ENCODE data around the gene HTRA2. TPM values are rescaled to one million over a fixed set of nuclear protein-coding genes. Genes with fewer than 3 reads are reported as not detected.

The HTRA2 gene
- total and polyA plus RNA-seq, 3 experiments from 2014 or later: 26.0 to 82.1 (median 81.0) TPM

Other genes with a start within 250 kb of the HTRA2 start
- gene SLC4A5, start 186.5 kb upstream of the HTRA2 start, total RNA-seq: 1 to 10 TPM; 1.8 to 1.9 TPM
- gene SLC4A5, start 186.5 kb upstream of the HTRA2 start, polyA plus RNA-seq: 0.13 TPM
- 100 to 1,000 TPM; 113 to 114 TPM for gene DCTN1, start 149.6 kb upstream of the HTRA2 start, total RNA-seq
- 90.2 TPM for gene DCTN1, start 149.6 kb upstream of the HTRA2 start, polyA plus RNA-seq
- gene C2orf81, start 108.3 kb upstream of the HTRA2 start, total RNA-seq: 1 to 10 TPM; 2.7 to 3.2 TPM
- 2.6 TPM for gene C2orf81, start 108.3 kb upstream of the HTRA2 start, polyA plus RNA-seq
- 10 to 100 TPM; 75.5 to 86.6 TPM for gene WDR54, start 108.2 kb upstream of the HTRA2 start, total RNA-seq
- gene WDR54, start 108.2 kb upstream of the HTRA2 start, polyA plus RNA-seq: 55.5 TPM
- gene RTKN, start 88.0 kb upstream of the HTRA2 start, total RNA-seq: 1 to 10 TPM; 1.1 to 1.4 TPM
- gene RTKN, start 88.0 kb upstream of the HTRA2 start, polyA plus RNA-seq: 1.2 TPM
- 10 to 100 TPM; 44.1 to 44.3 TPM for gene INO80B, start 74.8 kb upstream of the HTRA2 start, total RNA-seq
- 7.6 TPM for gene INO80B, start 74.8 kb upstream of the HTRA2 start, polyA plus RNA-seq
- 10 to 100 TPM; 31.2 to 31.6 TPM for gene WBP1, start 71.5 kb upstream of the HTRA2 start, total RNA-seq
- 37.0 TPM for gene WBP1, start 71.5 kb upstream of the HTRA2 start, polyA plus RNA-seq
- 10 to 100 TPM; 82.4 to 88.0 TPM for gene MOGS, start 64.6 kb upstream of the HTRA2 start, total RNA-seq
- 48.5 TPM for gene MOGS, start 64.6 kb upstream of the HTRA2 start, polyA plus RNA-seq
- 100 to 1,000 TPM; 115 to 118 TPM for gene MRPL53, start 57.3 kb upstream of the HTRA2 start, total RNA-seq
- gene MRPL53, start 57.3 kb upstream of the HTRA2 start, polyA plus RNA-seq: 108 TPM
- gene CCDC142, start 46.9 kb upstream of the HTRA2 start, total RNA-seq: 10 to 100 TPM; 20.3 to 22.8 TPM
- 9.7 TPM for gene CCDC142, start 46.9 kb upstream of the HTRA2 start, polyA plus RNA-seq
- 10 to 100 TPM; 26.4 to 28.0 TPM for gene TTC31, start 46.9 kb upstream of the HTRA2 start, total RNA-seq
- gene TTC31, start 46.9 kb upstream of the HTRA2 start, polyA plus RNA-seq: 20.5 TPM
- under 1 TPM; 0.38 to 0.94 TPM for gene LBX2, start 30.3 kb upstream of the HTRA2 start, total RNA-seq
- not detected for gene LBX2, start 30.3 kb upstream of the HTRA2 start, polyA plus RNA-seq
- gene PCGF1, start 22.2 kb upstream of the HTRA2 start, total RNA-seq: 10 to 100 TPM; 29.6 to 38.7 TPM
- 17.2 TPM for gene PCGF1, start 22.2 kb upstream of the HTRA2 start, polyA plus RNA-seq
- gene TLX2, start 15.5 kb upstream of the HTRA2 start, total RNA-seq: under 1 TPM; 0.37 to 0.60 TPM
- not detected for gene TLX2, start 15.5 kb upstream of the HTRA2 start, polyA plus RNA-seq
- gene DQX1, start 3.7 kb upstream of the HTRA2 start, total RNA-seq: under 1 TPM; 0.51 to 0.83 TPM
- gene DQX1, start 3.7 kb upstream of the HTRA2 start, polyA plus RNA-seq: not detected
- 100 to 1,000 TPM; 219 to 225 TPM for gene AUP1, start 227 bp upstream of the HTRA2 start, total RNA-seq
- gene AUP1, start 227 bp upstream of the HTRA2 start, polyA plus RNA-seq: 95.8 TPM
- 1 to 10 TPM in 1 of 2 experiments, under 1 TPM in 1; 0.77 to 1.2 TPM for gene LOXL3, start 24.0 kb downstream of the HTRA2 start, total RNA-seq
- 0.08 TPM for gene LOXL3, start 24.0 kb downstream of the HTRA2 start, polyA plus RNA-seq
- gene DOK1, start 24.8 kb downstream of the HTRA2 start, total RNA-seq: 10 to 100 TPM; 24.4 to 25.2 TPM
- gene DOK1, start 24.8 kb downstream of the HTRA2 start, polyA plus RNA-seq: 24.0 TPM
- not detected for gene M1AP, start 118.4 kb downstream of the HTRA2 start, total RNA-seq
- 0.39 TPM for gene M1AP, start 118.4 kb downstream of the HTRA2 start, polyA plus RNA-seq
- 1 to 10 TPM; 7.8 to 8.5 TPM for gene SEMA4F, start 124.3 kb downstream of the HTRA2 start, total RNA-seq
- gene SEMA4F, start 124.3 kb downstream of the HTRA2 start, polyA plus RNA-seq: 8.3 TPM

All from CD8-positive, alpha-beta memory T cell (primary cell).